CD4-positive, alpha-beta T cell treated with Interferon gamma for 1 hour (primary cell): ENCODE data around the gene CTXN2.
A peak's percentile ranks its signal among the peaks of the same experiment; 100 is the strongest.

Experiments
- DNase-seq: peaks from one replicate; pipeline ENCODE4 v3.0.0-alpha.2; 2020

The CTXN2 gene

DNA sequence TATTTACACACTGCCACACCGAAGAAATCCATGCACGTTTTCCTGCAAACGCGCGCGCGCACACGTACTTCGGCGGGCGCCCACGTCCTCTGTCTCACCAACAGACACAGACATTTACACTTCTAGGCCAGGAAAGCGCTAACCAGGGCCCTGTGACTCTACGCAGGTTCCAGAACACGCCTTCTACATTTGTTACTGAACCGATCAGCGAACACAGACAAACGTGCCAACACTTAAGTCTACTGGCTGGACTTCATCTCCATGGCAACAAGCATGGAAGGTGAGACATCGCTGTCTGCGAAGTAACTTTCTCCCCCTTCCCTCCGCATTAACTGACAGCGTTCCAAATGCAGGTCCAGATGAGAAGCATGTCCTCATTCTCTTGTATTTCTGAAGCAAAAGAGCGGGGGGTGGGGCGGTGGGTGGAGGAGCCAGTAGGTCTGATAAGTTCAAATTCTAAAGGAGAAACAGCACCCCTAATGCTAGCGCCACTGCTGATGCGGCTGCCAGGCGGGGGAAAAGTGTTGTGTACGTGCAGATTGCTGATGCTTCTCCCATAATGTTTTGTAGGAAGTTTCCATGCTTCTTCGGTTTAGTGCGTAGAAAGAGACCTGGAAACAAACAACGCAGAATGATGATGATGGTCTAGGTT lies at the start of gene CTXN2:
Gene CTXN2 (plus strand): TSS at position 92 of the 652 bp plus-strand sequence. CDS start 9,636 bp downstream, outside the sequence.
- no peak for DNase-seq

DNA sequence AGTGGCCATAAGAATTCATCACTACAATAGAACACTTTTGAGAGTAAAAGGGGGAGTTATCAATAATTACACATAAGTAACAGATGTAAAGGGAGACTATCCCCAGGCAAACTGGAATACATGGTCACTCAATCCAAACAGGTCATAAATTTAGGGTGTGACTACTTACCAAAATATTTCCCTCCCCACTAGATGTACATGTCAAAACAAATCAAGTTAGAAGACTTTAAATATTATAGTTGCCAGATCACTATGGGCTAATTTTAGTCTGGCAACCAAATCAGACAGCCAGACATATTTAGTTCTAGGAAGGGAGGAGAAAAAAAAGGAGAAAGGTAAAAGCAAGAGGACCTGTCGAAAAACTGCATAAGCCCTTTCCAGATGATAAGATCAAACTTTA lies 47.6 kb upstream of the CTXN2 start:
- no peak for DNase-seq

DNA sequence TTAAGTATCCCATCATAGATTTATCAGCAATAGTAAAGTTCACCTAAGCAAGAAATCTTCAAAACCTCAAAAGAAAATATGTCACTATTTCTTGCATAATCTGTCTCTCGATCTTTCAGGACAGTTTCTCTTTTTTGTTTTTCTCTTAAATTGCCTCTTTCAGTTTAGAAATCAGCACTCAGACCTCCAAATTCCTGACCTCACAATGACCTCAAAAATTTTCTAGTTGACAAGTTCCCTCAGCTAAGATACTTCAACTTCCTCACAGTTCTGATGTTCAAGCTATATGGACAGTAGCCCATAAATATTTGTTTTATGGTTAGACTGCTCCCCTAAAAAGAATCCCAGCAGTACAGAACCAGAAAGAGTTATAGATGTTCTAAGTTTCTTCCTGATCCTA lies 46.6 kb upstream of the CTXN2 start:
- no peak for DNase-seq

DNA sequence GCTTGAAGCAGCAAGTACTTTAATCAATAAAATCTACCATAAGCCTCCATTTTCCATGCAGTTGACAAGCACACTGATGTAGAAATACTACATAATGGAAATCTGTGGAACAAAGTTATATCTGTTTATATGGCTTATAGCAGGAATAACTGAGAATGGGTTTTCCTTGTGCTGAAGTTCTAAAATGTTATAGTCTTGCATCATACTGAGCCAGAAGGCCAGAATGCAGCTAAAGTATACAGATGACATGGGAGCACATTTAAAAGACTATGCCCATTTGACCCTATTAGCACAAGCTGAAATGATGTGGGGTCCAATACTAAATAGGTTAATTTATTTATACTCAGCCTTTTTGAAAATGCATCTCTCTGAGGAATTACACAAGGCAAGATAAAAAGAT lies 45.5 kb upstream of the CTXN2 start:
- DNase-seq = no peak

DNA sequence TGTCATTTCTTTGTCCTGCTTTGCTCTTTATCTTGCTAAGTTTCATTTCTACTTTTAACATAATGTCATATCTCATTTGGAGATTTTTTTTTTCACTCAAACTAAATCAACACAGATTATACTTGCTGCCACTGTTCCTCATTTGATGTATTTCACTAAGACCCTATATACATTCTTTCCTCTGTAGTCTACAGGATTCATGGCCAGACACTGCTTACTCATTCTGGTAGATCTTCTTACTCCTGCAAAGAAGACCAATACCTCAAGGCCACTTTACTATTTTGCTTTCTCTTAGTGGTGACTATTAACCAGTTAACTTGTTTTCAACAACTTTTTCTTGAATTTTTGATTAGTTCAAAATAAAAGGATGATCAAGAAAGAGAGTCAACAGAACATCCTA lies 44.1 kb upstream of the CTXN2 start:
- DNase-seq = no peak

DNA sequence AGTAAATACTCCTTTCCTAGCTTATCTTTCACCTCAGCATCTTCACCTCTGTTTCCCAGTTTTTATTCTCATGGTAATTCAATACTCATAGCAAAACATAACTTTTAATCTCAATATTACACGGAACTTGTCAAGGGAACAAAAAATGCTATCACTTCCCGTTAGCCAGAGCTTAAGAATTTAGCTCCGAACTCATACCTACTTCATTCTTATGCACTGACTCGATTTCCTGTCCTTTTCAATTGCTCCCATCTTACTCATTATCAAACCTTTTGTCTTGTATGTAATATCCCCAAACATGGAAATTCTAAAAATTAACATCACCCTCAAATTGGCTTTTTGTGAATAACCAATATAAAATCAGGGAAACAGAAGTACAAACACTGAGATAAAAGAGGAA lies 41.6 kb upstream of the CTXN2 start:
- DNase-seq = no peak

DNA sequence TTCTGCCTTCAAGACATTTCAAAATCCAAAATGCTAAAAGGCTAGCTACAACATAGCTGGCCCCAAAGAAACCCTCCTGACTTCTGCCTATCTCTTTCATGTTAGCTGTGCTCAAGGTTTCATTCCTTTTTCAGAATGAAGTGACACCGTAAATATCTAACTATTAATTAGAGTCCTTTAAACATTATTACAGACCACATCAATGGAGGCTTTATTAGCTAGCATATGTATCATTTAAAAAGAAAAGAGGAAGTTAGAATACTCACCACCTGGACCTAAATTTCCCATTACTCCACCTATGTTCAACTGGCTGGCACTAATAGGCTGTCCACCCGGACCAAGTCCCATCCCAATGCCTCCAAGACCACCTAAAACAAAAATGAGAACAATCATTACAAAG lies 37.9 kb upstream of the CTXN2 start:
- no peak for DNase-seq

DNA sequence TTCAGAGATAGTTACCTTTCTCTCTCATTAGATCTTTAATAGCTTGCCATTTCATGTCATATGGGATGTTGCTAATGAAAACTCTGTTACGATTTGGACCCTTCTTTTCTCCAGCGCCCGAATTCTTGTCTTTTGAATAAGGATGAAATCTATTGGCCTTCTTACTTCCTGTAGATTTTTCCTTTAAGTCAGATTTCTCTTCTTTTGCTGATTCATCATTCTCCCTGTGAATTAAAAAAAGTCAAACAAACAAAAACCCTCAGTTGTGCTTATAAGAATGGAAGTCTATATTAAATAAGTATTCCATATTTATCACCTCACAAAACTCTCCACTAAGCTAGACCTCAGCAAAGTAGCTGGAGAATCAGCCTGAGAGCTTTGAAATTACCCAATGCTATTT lies 22.8 kb upstream of the CTXN2 start:
- DNase-seq = no peak

DNA sequence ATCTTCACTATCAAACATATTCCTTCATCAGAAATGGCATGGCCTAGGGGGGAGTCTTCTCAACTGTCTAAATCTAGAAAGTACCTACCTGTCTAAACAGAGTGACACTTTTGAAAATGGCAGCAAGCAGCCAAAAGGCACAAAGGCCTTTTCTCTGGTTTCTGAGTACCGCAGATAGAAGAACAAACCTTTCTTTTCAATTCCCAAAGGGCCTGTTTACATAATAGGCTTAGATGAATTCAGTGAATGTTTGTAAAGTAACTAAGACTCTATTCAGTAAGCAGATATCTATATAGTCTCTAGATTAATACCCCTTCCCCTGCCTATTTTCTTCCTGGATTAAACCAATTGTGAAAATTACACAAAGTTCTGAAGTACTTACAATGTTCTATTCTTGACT lies 20.5 kb upstream of the CTXN2 start:
- no peak for DNase-seq

DNA sequence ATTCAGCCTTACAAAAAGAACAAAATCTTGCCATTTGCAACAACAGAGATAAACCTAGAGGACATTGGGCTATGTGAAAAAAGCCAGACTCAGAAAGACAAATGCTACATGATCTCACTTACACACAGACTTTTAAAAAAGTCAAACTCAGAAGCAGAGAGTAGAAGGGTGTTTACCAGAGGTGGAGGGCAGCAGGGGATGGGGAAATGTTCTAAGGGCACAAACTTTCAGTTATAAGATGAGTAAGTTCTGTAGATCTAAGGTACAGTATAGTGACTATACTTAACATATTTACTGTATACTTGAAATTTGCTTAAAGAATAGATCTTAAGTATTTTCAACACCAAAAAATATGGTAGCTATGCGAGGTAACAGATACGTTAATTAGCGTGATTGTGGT lies 16.3 kb upstream of the CTXN2 start:
- no peak for DNase-seq

DNA sequence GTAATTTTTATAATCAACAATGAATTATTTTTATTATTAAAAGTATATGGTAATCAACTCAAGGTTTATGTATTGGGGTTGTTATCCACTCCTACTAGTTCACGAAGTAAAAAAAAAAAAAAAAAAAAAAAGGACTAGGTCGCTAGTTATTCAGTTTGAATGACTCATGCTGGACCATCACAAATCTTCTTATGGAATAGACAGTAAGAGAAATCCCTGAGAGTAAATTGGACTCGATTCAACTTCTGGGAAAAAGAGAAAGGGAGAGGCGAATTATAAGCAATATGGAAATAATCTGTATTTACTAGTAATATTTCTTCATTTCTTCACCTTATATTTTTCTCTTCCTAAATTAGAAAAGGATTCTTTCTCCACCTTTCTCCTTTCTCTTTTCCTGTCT lies 15.4 kb upstream of the CTXN2 start:
- DNase-seq = no peak

DNA sequence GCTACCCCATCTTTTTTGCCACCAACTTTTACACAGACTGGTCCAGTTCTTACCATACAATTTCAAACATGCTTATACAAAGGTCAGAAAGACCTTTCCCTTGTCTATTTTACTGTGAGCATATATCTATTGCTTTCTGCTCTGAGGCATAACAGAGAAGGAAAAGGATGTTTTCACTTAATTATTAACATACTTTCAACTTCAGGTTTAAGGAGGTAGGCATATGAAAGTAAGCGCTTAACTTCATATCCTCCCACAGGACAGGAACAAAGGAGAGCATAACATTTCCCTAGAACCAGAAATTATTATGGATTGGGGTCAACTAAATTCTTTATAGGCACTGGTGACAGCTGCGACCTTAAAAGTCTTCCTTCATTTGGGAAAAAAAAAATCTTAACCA lies 14.5 kb upstream of the CTXN2 start:
- no peak for DNase-seq

DNA sequence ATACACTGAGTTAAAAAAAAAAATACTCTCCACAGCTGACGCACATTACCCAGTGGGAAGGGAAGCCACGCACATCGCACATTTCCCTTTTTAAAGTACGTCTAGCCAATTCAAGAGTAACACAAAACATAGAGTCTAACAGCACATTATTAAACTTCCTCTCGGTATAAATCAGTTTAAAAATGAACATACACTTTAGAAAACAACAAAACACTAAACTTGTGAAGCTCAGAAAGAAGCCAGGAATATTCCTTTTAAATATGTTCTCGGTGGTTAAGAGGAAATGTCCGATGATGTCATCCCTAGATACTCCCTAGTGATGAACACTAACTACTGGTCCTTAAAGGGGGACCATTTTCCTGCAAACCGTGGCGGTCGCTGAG lies 14.1 kb upstream of the CTXN2 start:
- peak; percentile 19 for DNase-seq

DNA sequence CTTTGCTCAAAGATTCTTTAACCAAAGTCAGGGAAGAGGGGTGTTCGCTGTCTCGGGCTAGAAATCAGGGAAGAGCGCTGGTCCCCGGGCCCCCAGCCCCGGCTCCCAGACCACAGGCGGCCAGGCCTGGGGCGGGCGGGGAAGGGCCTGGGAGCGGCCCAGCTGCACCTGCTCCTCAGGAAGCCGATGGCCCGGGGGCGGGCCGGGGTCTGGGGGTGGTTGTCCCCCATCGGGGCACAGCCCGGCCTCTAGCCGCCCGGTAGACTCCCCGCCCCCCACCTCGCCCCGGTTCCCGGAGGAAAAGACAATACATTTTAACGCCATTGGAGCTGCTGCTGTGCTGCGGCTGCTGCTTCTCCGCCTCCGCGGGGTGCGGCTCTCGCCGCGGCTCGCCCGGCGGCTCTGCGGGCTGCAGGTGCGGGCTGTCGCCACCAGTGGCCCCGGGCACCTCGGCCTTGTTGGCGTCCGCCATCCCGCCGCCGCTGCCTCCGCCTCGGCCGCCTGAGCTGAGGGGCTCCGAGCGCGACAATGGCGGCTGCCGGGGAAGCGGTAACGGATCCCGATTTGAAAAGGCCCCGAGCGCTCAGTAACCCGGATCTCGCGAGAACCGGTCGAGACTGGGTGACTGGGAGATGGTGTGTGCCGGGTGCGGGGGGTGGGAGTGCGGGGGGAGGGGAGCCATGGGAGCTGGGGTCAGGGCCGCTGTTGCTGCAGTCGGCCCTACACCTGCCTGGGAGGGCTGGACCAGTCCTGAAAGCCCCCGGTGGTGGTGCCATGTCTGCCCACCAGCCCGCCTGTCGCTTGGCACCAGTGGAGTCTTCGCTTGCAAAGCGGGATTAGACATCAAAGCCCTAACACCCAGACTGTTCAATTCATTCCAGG lies 13.5 kb upstream of the CTXN2 start, which contains the start of gene MYEF2:
Gene MYEF2 (minus strand): TSS at position 530 of the 882 bp plus-strand sequence. CDS start 58 bp downstream, at position 472.
- peak; percentile 72 for DNase-seq

DNA sequence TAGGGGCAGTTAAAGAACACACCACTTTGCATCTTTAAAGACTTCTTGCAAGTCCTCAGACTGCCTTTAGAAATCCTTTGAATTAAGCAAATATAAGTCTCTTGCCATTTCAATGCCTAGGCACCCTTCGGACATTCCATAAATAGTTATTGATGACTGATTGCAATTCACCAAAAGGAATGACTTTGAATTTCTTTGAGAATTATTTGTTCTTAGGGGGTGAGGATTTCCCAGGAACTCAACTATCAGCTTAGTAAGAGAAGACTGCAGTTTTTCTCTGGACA lies 12.9 kb upstream of the CTXN2 start:
- no peak for DNase-seq

DNA sequence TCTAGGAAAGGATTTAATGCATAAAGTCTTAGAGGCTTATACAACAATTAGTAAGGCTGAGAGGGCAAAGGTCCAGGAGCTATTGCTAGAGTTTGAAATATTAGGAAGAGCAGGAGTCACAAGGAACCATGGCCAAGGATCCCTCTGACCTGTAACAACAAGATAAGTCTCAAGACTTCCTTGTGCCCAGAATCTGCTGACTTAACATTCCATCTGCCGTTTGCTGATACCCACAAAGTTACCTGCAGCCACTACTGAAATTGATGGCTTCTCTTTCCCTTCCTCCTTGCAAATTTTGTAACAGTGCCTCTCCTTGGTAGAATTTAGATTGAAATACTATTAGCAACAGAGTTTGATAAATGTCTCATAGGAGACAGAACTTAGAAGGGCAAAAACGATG lies 8.7 kb upstream of the CTXN2 start:
- no peak for DNase-seq

DNA sequence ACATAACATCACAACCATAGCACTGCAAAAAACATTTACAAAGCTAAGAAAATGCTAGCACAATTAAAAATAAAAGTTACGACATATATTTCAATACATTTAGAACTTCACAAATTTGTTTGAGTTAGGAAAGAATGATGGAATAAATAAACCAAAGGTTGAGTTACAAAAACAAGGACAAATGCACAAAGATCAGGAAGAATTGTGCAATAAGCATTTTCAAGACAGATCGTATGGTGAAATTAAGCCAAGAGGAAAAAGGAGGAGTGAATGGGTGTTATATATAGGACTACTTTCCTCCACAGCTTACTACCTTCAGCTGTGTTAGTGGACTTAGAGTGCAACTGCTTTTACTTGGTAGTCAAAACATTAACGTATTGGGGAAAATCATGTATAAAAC lies 5.9 kb upstream of the CTXN2 start:
- DNase-seq = no peak

DNA sequence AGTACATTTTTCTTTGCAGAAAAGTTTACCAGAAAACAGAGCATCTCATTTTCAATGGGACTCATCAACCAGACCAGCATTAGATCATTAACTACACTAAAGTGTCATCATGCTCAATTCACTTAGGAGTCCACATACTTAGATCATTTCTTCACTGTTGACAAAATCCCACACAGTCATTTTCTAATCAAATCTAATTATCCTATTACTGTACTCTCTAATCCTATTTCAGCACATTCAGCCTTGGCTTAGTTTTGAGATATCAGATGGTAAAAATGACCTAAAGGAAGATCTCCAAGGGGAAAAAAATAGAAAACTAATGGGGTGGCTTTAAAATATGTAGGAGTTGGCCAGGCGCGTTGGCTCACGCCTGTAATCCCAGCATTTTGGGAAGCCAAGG lies 5.2 kb upstream of the CTXN2 start:
- no peak for DNase-seq

DNA sequence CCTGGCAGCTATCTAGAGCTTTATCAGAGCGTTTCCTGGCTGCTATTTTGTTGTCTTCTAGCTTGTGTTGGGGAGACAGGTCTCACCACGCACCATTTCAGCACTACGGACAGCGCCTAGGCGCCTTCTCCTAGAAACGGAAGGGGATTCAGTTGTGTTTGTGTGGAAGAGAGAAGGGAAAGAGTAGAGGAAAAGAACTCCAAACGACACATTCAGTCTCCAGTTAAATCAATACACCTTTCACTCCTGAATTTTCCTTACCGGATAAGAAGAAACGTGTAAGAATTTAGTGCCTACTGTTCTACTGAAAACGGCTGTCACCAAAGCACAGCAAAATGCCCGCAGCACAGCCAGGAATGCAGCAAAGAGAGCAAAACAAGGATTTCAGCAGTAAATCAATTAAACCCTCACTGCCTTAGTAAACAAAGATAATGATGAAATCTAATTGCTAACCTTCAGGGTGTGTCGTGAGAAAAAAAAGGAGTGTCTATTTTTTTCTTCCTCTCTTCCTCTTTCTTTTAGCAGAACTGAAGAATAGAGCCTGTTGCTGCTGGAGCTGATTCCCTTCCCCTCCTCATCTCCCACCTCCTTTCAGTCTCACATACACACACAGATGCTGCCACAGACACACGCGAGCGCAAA lies 412 bp upstream of the CTXN2 start:
- DNase-seq = no peak

DNA sequence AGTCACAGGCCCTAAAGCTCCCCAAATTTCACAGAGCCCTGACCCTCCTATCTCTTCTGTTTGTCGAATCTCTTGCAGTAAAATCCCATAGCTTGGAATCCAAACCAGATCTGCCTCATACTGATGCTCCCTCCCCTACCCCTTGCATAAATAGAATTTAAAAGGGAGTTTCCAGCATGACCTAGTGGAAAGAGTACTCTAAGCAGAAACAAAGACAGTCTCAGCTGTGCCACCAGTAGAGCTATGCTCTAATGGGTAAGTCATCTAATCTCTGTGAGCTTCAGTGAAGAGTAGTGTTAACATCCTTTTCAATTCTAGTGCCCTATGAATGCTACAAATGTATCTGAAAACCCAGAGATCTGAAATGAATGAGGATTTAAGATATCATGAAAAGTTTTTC lies 10.6 kb downstream of the CTXN2 start:
- DNase-seq = no peak

DNA sequence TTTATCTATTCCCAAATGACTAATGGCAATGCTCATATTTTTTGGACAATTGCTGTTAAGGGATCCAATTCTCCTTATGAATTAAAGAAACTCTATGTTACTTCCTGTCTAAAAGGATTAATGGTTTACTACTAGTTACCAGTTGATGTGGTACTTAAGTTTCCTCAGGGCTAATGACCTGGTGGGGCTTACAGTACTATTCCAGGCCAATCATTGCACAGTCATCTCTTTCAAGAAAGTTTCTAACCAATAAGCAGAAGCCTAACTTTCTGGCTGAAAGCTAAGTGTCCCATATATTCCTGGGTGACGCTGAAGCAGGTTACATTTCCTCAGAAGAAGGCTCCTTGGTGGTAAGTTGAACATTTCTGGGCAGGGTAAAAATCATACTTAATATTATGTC lies 14.5 kb downstream of the CTXN2 start, which contains the start of gene SLC12A1:
Gene SLC12A1 (plus strand): TSS at position 322 of the 400 bp plus-strand sequence. CDS start 1,418 bp downstream, outside the sequence.
- no peak for DNase-seq

DNA sequence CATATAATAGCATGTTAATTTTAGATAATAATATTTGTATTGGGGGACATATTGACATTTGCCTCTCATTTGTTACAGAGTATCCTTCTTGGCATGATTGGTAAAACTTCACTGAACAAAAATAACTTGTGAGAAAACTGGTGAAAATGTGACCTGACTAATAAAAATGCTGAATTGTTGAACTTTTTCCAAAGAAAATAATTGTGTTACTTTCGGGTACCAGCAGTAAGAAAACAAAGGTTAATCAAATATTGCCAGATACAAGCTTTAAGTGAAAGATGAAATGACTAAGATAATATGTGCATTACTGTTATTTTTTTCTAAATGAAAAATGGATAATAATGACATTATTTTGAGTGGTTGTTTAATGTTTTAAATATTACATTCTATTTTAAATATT lies 29.8 kb downstream of the CTXN2 start:
- no peak for DNase-seq

DNA sequence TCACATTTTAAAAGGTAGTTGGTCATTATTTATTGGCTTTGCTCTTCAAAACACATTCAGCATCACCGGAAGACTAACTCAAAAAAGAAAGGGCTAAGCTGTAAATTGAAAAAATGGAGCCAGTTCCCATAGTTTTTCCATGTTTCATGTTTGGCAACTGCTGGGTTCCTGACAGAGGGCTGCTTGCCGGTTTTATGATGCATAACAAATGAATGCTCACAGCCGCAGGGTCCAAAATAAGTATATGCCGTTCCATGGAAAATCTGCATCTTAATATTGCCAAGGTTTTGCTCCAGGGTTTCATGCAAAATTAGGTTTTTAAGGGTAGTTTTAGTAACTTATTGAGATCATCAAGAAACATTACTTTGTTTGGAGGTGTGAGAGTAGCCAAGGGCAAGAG lies 30.4 kb downstream of the CTXN2 start:
- no peak for DNase-seq

DNA sequence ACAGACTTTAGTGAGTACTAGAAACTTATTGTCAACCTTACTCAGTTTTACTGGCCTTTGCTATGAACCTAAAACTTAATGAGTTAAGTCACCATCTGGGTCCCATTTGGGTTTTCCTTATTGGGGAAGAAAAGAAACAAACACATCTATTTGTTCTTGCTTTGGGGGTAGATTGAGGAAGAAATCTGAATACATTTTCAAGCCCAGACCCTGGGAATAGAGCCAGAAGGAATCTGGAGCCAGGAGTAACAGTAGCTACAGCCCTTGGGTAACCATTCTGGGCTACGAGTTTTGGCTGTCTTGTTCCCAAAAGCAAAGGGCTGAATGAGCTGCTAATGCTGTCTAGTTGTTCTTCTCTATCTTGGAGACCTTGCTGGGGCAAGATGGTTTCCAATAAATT lies 31.2 kb downstream of the CTXN2 start:
- no peak for DNase-seq
